Mesendoderm (in vitro differentiated cells): ENCODE results near the gene KLHL26.

ENCODE experiments used
- DNase-seq: peaks from one replicate; pipeline ENCODE4 v3.0.0; 2013
- H2AK5ac ChIP-seq: 2 replicates; pipeline ENCODE4 v1.6.1; 2013; ENCODE audit warnings: low read length, inconsistent platforms
- H2BK120ac ChIP-seq: 2 replicates; pipeline ENCODE4 v1.6.1; 2013; ENCODE audit warnings: low read depth, mild to moderate bottlenecking, low read length, moderate library complexity, mixed read lengths
- H2BK15ac ChIP-seq: replicated peaks from 2 replicates; pipeline ENCODE4 v1.6.1; 2013; ENCODE audit warnings: low read depth, mild to moderate bottlenecking, moderate library complexity
- H2BK5ac ChIP-seq: 2 replicates; pipeline ENCODE4 v1.6.1; 2013; ENCODE audit warnings: low read length, inconsistent platforms
- H3K18ac ChIP-seq: 2 replicates; pipeline ENCODE4 v1.6.1; 2013; ENCODE audit warnings: mild to moderate bottlenecking, low read length, mixed read lengths
- H3K23ac ChIP-seq: one replicate; pipeline ENCODE4 v1.6.1; 2013; ENCODE audit warnings: low read length
- H3K27ac ChIP-seq: 2 replicates; pipeline ENCODE4 v1.5.1; 2013; ENCODE audit warnings: low read depth, mild to moderate bottlenecking, inconsistent platforms, low read length, moderate library complexity
- H3K27me3 ChIP-seq: 2 replicates; pipeline ENCODE4 v1.6.1; 2013; ENCODE audit warnings: low read length, control low read depth, mild to moderate bottlenecking, inconsistent platforms; ENCODE audit not compliant: insufficient read depth, poor library complexity
- H3K36me3 ChIP-seq: 2 replicates; pipeline ENCODE4 v1.6.1; 2013; ENCODE audit warnings: low read length, inconsistent platforms; ENCODE audit not compliant: control insufficient read depth, insufficient read depth
- H3K4ac ChIP-seq: one replicate; pipeline ENCODE4 v1.6.1; 2013; ENCODE audit warnings: low read depth, mild to moderate bottlenecking, low read length, moderate library complexity
- H3K4me1 ChIP-seq: 2 replicates; pipeline ENCODE4 v1.6.1; 2013; ENCODE audit warnings: low read depth, low read length, inconsistent platforms; ENCODE audit not compliant: control insufficient read depth
- H3K4me2 ChIP-seq: 2 replicates; pipeline ENCODE4 v1.6.1; 2013; ENCODE audit warnings: low read length
- H3K4me3 ChIP-seq: 2 replicates; pipeline ENCODE4 v1.5.1; 2013; ENCODE audit warnings: mild to moderate bottlenecking, low read length
- H3K56ac ChIP-seq: one replicate; pipeline ENCODE4 v1.6.1; 2013; ENCODE audit warnings: low read length
- H3K79me1 ChIP-seq: 2 replicates; pipeline ENCODE4 v1.6.1; 2013; ENCODE audit warnings: low read length, inconsistent platforms
- H3K79me2 ChIP-seq: 2 replicates; pipeline ENCODE4 v1.6.1; 2013; ENCODE audit warnings: mild to moderate bottlenecking, low read length; ENCODE audit not compliant: control insufficient read depth, insufficient read depth
- H3K9ac ChIP-seq: 2 replicates; pipeline ENCODE4 v1.6.1; 2013; ENCODE audit warnings: low read length, inconsistent platforms
- H4K5ac ChIP-seq: one replicate; pipeline ENCODE4 v1.6.1; 2013; ENCODE audit warnings: low read length
- H4K8ac ChIP-seq: one replicate; pipeline ENCODE4 v1.6.1; 2013; ENCODE audit warnings: low read depth, mild to moderate bottlenecking, control low read depth, low read length, moderate library complexity
- WGBS: extraction: QIAGEN DNeasy Blood & Tissue Kit; methylation state at CpG from one replicate; pipeline ENCODE4 v1.1.7; 2013; ENCODE audit warnings: low lambda C conversion rate, missing lambda C conversion rate; ENCODE audit not compliant: insufficient coverage; ENCODE audit errors: extremely low coverage; 5-methylcytosine and 5-hydroxymethylcytosine counted together

Gene KLHL26

DNA sequence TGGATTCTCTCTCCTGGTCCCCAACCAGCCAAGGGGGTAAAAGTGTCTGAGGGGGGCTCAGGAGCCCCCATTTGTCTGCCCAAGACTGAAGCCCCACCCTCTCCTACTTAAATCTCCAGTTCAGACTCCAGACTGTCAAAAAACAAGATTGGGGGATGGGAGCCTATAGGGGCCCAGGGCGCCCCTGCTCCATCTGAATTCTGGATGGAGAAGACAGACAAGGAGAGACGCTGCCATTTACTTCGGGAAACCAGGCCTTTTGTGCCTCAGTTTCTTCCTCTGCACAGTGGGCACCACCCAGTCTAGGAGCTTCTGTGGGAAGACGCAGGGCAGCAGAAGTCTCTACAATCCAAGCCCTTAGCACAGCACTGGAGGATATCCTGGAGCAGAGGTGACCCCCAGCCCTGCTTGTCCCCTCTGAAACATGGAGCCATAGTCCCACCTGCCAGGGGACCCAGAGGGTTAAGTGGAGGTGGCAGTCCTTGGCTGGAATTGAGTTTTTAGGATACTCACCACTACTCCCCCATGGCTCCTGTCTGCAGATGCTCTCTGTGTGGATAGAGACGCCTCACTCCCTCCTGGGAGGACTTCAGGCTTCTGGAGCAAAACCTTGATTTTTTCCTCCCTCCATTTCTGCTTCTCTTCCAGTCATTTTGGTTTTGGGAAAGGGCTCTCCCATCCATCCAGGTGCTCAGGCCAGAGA, 28.6 kb upstream of the KLHL26 start:
- no peaks in the 10 kb centered on the region for H3K79me2 ChIP-seq
- H3K27me3 ChIP-seq: peaks cover 57% of the 10 kb centered on the region
- no peak overlapping the region for H3K18ac ChIP-seq
- peak overlapping the region; percentile 66 for H3K23ac ChIP-seq
- no peak overlapping the region for H2BK15ac ChIP-seq
- no peak overlapping the region for H3K4me3 ChIP-seq
- no peak overlapping the region for H2BK120ac ChIP-seq
- H2AK5ac ChIP-seq: peak overlapping the region; percentile 65
- no peak overlapping the region for H3K4ac ChIP-seq
- no peaks in the 10 kb centered on the region for H3K36me3 ChIP-seq
- no peak overlapping the region for H4K8ac ChIP-seq
- H3K27ac ChIP-seq: no peak overlapping the region
- no peak overlapping the region for H3K9ac ChIP-seq
- H3K4me2 ChIP-seq: no peak overlapping the region
- peaks cover 9% of the 10 kb centered on the region for H3K4me1 ChIP-seq
- H4K5ac ChIP-seq: no peak overlapping the region
- no CpG with 5 or more reads among the region's 5 CpGs for WGBS
- DNase-seq: no peak
- no peak overlapping the region for H3K56ac ChIP-seq
- no peaks in the 10 kb centered on the region for H3K79me1 ChIP-seq
- no peak overlapping the region for H2BK5ac ChIP-seq

DNA sequence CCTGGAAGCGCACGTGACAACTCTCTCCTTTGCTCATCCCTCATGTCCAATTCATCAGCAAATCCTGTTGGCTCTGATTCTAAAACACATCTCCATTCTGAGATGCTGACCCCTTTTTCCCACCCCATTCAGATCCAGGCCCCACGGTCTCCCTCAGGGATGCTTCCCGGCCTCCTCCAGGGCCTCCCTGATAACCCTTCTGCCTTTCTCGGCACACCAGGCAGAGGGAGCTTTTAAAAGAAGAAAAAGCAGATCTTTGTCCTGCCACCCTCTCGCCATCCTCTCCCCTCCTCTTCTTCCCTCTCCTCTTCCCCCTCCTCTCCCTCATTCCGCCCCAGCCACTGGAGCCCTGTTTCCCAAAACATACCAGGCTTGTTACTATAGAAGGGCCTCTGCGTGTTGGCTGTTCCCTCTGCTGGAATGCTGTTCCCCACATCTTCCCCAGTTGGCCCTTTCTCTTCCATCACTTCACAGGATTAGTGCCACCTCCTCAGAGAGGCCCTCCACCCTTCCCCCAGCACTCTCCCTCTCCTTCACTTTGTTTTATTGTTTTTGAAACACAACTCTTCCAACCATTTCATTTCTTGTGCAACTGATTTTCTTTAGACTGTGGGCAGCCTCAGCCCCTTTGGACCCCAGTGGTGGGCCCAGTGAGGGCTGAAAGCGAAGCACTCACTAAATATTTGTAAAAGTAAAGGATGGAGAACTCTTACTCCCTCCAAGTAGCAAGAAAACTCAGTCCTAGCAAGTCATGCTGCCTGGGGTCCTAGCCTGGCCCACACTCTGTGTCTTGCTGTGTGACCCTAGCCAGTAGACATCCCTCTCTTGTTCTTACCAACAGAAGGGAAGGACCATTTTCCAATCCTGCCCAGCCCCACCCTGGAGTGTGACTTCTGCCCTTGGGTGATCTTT, 27.8 kb upstream of the KLHL26 start:
- peak overlapping the region; percentile 65 for H2AK5ac ChIP-seq
- H3K27me3 ChIP-seq: peaks cover 59% of the 10 kb centered on the region
- WGBS: no CpG with 5 or more reads among the region's 9 CpGs

DNA sequence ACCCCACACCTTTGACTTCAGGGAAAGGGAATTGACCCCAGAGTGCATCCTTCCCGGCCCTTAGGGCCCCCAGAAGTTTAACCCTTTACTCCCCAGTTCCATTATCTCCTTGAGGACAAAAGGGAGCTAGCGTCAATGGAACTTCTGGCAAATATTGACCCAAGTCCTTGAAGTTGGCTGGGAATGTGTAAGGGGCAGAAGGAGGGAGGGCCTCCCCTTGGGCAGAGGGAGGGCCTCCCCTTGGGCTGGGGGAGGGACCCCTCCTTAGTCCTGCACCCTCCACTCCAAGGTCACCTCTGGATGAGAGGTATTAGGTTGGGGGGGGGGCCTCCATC, 27.1 kb upstream of the KLHL26 start:
- Histone ChIP-seq H3K4me3 (no peak overlapping the region), H3K79me1 (no peaks in the 10 kb centered on the region), H2BK5ac (no peak overlapping the region), H2BK15ac (no peak overlapping the region), H3K4ac (no peak overlapping the region), H3K79me2 (no peaks in the 10 kb centered on the region), H3K27ac (no peak overlapping the region), H3K23ac (no peak overlapping the region), H4K5ac (no peak overlapping the region), H3K36me3 (no peaks in the 10 kb centered on the region), H3K4me1 (peaks cover 9% of the 10 kb centered on the region), H3K27me3 (peaks cover 61% of the 10 kb centered on the region), H3K9ac (no peak overlapping the region), H4K8ac (no peak overlapping the region), H3K56ac (no peak overlapping the region), H2BK120ac (no peak overlapping the region), H3K4me2 (no peak overlapping the region), H2AK5ac (no peak overlapping the region), H3K18ac (no peak overlapping the region)
- no peak for DNase-seq
- WGBS: no CpG with 5 or more reads among the region's 2 CpGs

More for the DNA sequence above, 27.8 kb upstream of the KLHL26 start:
- Histone ChIP-seq H4K5ac (no peak overlapping the region), H3K4ac (no peak overlapping the region), H3K27ac (no peak overlapping the region), H4K8ac (no peak overlapping the region), H2BK15ac (no peak overlapping the region), H3K36me3 (no peaks in the 10 kb centered on the region), H3K4me2 (no peak overlapping the region), H3K79me1 (no peaks in the 10 kb centered on the region), H3K18ac (no peak overlapping the region), H3K56ac (no peak overlapping the region), H3K23ac (no peak overlapping the region), H2BK5ac (no peak overlapping the region), H3K4me1 (peaks cover 9% of the 10 kb centered on the region), H3K79me2 (no peaks in the 10 kb centered on the region), H3K9ac (no peak overlapping the region), H3K4me3 (no peak overlapping the region), H2BK120ac (no peak overlapping the region)
- DNase-seq: no peak

DNA sequence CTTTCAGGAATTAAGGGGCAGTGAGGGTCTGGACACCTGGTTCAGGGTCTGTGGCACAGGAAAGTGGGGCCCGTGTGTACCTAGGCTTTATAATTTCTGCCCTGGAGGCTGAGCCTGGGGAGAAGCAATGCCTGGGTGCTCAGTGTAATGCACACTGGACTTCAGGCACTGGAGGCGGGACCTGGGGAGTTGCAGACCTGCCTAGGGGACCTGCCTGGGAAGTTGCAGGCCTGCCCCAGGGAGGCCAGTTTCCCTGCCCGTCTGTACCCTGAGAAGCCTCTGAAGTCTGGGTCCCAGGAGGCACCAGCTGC, 26.6 kb upstream of the KLHL26 start:
- Histone ChIP-seq H4K8ac (no peak overlapping the region), H3K9ac (peak overlapping the region; percentile 26), H3K56ac (peak overlapping the region; percentile 76), H3K36me3 (no peaks in the 10 kb centered on the region), H2BK120ac (no peak overlapping the region), H2BK5ac (no peak overlapping the region), H3K18ac (peak overlapping the region; percentile 8), H3K79me1 (no peaks in the 10 kb centered on the region), H3K4ac (no peak overlapping the region), H3K23ac (peak overlapping the region; percentile 66), H3K27me3 (peaks cover 58% of the 10 kb centered on the region), H4K5ac (no peak overlapping the region), H3K79me2 (no peaks in the 10 kb centered on the region), H2BK15ac (no peak overlapping the region), H3K4me3 (no peak overlapping the region), H2AK5ac (peak overlapping the region; percentile 58), H3K27ac (no peak overlapping the region), H3K4me1 (peaks cover 9% of the 10 kb centered on the region), H3K4me2 (peak overlapping the region; percentile 15)
- WGBS: no CpG with 5 or more reads among the region's 3 CpGs
- DNase-seq: no peak

DNA sequence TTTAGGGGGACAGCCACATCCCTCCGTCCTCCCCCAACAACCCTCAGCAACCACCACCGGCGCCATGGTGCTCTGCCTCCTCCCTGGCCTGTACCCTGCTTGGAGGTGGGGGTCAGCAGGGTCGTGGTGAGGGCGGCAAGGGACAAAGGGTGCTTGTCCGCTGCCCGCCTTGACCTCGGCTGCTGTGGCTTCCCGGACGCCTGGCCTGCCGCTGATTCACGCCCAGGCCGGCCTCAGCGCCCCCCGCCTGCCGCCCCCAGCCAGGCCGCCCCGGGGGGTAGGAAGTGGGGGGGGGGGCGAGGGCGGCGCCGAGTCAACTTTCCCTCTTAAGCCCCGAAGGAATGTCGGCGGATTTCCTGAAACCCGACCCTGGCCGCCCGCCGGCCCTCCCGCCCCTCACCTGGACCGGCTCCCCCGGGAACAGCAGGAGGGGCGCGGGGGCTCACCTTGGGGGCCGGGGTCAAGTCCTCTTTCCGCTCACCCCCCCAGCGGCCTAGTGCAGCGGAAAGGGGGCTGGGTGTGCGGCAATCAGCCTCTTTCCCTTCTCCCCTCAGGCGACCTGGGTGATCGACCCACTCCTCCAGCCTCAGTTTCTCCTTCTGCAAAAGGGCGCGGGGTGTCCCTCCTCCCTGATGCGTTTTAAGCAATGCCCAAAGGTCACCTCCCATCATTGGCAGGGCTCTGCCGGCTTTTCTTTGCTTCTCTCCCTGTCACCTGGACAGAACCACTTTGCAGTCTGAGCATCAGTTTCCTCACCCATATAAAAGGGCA, 26.1 kb upstream of the KLHL26 start:
- Histone ChIP-seq H2BK5ac (no peak overlapping the region), H3K27me3 (peaks cover 55% of the 10 kb centered on the region), H3K56ac (peak overlapping the region; percentile 76), H4K5ac (no peak overlapping the region), H3K4ac (no peak overlapping the region), H3K36me3 (no peaks in the 10 kb centered on the region), H3K23ac (peak overlapping the region; percentile 66), H2BK15ac (no peak overlapping the region), H3K4me3 (no peak overlapping the region), H2AK5ac (peak overlapping the region; percentile 58), H3K4me2 (peak overlapping the region; percentile 15), H4K8ac (no peak overlapping the region), H3K4me1 (peaks cover 9% of the 10 kb centered on the region), H3K27ac (no peak overlapping the region), H3K79me2 (no peaks in the 10 kb centered on the region), H2BK120ac (no peak overlapping the region), H3K79me1 (no peaks in the 10 kb centered on the region), H3K18ac (peak overlapping the region; percentile 8), H3K9ac (peak overlapping the region; percentile 26)
- no CpG with 5 or more reads among the region's 45 CpGs for WGBS
- DNase-seq: no peak
